Tongue (tissue), 2 donors: ENCODE data around the gene ITM2B. TPM values are rescaled to one million over a fixed set of nuclear protein-coding genes. Genes with fewer than 3 reads are reported as not detected.
"Not testable (repeated sequence)": the region's sequence is repeated elsewhere in the genome, so short reads cannot be mapped to it uniquely, and the experiment has no call there.

Experiments used
- DNase-seq: peaks from one replicate; pipeline ENCODE4 v3.0.0-alpha.2; 2015
- total RNA-seq: library from RNA; depleted of rRNA; stranded (reverse); fragments of >200 nt; gene quantifications from one replicate; pipeline ENCODE4 v1.2.3, GENCODE V29; 2014

ITM2B gene
- total RNA-seq: 332 TPM

DNA sequence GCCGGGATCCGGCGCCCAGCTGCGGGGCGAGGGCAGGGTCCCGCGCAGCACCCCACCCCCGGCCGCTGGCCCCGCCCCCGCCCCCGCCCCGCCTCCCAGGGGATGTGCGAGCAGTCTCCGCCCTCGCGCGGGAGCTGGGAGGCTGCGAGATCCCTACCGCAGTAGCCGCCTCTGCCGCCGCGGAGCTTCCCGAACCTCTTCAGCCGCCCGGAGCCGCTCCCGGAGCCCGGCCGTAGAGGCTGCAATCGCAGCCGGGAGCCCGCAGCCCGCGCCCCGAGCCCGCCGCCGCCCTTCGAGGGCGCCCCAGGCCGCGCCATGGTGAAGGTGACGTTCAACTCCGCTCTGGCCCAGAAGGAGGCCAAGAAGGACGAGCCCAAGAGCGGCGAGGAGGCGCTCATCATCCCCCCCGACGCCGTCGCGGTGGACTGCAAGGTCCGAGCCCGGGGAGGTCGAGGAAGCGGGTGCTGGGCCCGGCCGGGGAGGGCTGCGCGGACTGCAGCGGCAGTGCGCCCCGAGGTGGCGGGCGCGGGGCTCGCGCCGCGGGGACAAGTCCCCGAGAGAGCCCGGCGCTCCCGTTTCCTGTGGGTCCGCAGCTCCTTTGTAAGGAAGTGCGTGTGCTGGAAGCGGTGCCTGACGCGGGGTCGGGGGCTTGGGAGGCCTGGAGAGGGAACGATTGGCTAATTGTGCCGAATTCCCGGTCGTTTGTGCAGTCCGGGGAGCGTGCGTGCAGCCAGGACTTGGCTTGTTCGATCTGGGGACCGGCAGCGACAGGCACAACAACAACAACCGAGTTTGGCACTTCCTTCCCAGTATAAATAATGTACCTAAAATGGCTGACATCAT is at the start of gene ITM2B:
TSS of gene ITM2B (plus strand) at position 161 of the 843 bp plus-strand sequence. CDS start at position 316, 155 bp downstream.
- peak; percentile 88 for DNase-seq

DNA sequence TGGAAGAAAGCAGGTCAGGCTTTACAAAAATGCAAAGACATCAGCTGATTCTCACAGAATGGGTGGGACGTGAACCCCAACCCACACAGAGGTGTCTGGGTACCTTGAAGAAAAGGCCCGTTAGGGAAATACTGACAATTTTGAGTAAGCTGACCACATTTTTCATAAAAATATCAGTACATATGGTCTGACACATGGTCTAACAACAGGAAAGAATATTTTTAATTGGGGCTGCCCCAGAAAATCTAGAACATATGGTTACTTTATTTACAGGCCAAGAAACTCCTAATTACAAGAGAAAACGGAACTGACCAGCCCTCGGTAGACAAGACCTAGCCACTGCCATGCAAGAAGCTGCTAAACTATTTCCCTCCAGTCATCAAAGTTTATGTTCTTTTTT is 48.7 kb upstream of the ITM2B start:
- DNase-seq: no peak

DNA sequence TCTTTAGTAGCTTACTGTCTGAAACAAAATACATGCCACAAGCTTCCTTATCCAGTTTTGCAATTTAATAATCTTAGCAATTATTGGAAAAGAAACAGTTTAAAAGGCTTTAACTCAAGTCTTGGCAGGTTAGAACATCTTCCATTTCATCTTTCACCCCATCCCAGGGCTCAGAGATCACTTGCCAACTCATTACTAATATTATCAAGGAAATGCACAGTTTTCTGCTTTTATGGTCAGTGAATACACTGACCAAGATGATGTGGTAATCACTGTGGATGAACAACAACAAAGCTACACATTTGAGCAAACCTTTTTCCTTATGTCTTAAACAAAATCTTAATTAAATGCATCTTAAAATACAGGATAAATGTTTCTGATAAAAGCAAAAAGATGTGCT is 48.0 kb upstream of the ITM2B start:
- DNase-seq: no peak

DNA sequence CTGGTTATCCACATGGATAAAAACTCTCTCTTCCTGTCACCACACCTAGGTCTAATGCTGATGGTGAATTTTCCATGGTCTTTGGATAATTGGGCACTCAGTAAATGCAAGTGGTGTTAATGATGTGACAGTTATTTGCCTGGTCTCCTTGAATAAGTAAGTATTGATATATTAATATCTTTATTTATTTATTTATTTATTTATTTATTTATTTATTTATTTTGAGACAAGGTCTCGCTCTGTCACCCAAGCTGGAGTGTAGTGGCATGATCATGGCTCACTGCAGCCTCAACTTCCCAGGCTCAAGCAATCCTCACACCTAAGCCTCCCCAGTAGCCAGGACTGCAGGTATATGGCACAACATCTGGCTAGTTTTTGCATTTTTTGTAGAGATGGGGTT is 46.3 kb upstream of the ITM2B start:
- no peak for DNase-seq

DNA sequence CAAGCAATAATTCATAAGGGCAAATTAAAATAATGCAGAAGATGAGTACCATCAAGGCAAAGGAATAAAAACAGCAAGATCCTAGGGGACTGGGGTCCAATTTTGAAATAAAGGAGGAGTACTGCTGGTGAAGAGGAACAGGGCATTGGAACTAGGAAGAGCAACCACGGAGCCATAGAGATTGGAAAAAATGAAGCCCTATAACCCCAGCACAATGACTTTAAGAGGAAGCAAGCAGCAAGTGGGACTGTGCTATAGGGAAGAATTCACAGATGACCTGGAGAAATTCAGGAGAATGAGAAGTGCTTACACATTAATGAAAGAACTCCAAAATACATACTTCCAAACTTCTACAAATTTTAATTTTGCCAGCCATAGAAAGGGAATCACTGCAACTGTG is 44.9 kb upstream of the ITM2B start:
- DNase-seq: no peak

DNA sequence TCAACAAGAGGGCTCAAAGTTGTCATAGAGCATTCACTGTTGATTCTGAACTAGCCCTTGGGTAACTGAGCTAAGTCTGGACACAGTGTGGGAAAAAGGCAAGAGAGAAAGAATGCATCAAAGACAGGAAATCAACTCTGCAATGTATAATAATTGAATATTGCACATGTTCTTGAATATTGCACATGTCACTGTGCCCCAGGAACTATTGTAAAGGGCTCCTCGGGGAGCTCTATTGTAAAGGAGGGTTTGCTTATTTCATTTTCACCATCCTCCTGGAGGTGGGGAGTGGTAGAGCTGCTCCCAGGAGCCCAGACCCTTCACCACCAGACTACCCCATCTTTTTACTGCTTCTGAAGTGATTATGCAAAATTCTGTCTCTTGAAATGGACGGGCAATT is 44.4 kb upstream of the ITM2B start:
- no peak for DNase-seq

- DNase-seq: no peak
These were observed 43.8 kb upstream of the ITM2B start for GRCh38 chr13:48189171-48189570.

DNA sequence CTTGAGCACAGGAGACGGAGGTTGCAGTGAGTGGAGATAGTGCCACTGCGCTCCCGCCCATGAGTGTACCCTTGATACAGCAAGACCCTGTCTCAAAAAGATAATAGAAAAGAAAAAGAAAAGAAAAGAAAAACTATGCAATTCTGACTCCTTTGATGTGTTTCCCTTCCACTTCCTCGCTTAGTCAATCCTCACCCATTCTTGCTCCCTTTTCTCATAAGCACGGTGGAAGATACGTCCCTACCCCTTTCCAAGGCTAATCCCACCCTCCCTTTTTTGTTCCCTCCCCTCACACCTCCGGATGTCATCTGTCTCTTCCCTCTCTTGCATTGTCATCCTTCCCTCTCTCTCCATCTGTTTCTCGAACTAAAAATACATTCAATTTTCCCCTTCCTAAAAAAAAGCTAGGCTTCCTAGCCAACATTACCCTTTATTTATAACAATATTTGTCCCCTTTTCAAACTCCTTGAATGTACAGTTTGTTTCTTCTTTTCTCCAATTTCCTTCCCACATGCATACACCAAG is 40.5 kb upstream of the ITM2B start:
- DNase-seq: no peak

DNA sequence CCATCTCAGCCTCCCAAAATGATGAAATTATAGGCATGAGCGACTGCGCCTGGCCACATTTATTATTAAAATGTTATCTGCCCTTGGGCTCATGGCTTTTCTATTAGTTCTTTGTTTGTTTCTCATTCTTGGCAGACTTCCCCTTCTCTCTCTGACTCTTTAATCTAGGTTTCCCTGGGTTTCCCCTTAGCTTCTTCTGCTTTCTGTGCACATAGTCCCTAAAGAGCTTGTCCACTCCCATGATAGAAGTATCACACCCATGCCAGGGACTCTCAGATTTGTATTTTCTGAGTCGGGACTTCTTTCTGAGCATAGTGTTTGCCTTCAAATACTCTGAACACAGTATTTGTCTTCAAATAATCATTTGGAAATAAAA is 38.6 kb upstream of the ITM2B start:
- peak; percentile 5 for DNase-seq

- no peak for DNase-seq
These were observed 33.5 kb upstream of the ITM2B start for GRCh38 chr13:48199404-48199946.

DNA sequence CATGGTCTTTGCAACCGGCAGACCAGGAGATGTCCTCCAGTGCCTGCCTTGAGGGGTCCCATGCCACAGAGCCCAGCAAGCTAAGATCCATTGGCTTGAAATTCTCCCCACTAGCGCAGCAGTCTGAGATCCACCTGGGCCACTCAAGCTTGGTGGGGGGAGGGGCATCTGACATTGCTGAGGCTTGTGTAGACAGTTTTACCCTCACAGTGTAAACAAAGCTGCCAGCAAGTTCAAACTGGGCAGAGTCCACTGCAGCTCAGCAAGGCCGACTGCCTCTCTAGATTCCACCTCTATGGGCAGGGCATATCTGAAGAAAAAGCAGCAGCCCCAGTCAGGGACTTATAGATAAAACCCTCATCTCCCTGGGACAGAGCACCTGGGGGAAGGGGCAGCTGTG is 32.0 kb upstream of the ITM2B start:
- no peak for DNase-seq

GRCh38 chr13:48207207-48207606 is 25.8 kb upstream of the ITM2B start:
- not testable (repeated sequence) for DNase-seq

- DNase-seq: no peak
These were observed 22.8 kb upstream of the ITM2B start for GRCh38 chr13:48210178-48210577.

DNA sequence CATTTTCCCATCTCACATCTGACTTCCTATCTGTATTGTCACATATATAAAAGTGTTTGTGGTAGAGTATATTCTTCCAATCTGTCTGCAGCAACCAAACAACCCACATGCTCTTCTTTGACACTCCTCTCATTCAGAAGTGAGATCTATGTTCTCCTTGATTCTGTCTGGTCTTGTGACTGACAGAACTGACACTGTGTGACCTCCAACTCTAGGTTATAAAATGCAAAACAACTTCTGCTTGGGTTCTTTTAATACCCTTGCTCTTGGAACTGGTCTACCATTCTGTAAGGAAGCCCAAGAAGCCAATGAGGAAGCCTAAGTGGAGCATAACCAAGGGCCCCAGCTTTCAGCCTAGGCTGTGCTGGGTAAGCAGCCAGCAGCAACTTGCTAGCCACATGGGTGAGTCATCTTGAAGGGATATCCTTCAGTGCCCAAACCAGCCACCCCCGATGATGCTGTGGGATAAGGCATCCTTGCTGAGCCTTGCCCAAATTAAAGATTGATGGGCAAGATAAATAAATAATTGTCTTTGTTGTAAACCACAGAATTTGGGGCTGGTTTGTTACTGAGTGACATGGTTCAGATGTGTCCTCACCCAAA is 18.4 kb upstream of the ITM2B start:
- DNase-seq: no peak

DNA sequence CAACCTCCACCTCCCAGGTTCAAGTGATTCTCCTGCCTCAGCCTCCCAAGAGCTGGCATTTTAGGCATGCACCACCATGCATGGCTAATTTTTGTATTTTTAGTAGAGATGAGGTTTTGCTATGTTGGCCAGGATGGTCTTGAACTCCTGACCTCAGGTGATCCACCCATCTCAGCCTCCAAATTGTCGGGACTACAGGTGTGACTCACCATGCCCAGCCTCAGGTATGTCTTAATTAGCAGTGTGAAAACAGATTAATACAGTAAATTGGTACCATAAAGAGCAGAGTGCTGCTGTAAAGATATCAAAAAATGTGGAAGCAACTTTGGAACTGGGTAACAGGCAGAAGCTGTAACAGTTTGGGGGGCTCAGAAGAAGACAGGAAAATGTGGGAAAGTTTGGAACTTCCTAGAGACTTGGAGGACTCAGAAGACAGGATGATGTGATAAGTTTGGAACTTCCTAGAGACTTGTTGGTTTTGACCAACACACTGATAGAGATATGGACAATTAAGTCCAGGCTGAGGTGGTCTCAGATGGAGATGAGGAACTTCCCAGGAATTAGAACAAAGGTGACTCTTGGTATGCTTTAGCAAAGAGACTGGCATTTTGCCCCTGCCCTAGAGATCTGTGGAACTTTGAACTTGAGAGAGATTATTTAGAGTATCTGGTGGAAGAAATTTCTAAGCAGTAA is 17.3 kb upstream of the ITM2B start:
- DNase-seq: not testable (repeated sequence)

GRCh38 chr13:48216204-48216711 is 16.7 kb upstream of the ITM2B start:
- no peak for DNase-seq

- no peak for DNase-seq
These were observed 12.4 kb upstream of the ITM2B start for GRCh38 chr13:48220592-48220980.

GRCh38 chr13:48220981-48221685 is 11.9 kb upstream of the ITM2B start:
- peak; percentile 6 for DNase-seq

- DNase-seq: no peak
These were observed 11.3 kb upstream of the ITM2B start for GRCh38 chr13:48221686-48222187.

- no peak for DNase-seq
These were observed 10.4 kb upstream of the ITM2B start for GRCh38 chr13:48222358-48223301.

GRCh38 chr13:48224701-48225100 is 8.3 kb upstream of the ITM2B start:
- no peak for DNase-seq
